Central memory CD8-positive, alpha-beta T cell (primary cell): ENCODE data around the gene PUS10.
"Not testable (repeated sequence)": the region's sequence is repeated elsewhere in the genome, so short reads cannot be mapped to it uniquely, and the experiment has no call there.

Experiments
- ATAC-seq: fragments of 150-1000 bp; cut with Tn5 transposase; replicated peaks from 2 replicates; pipeline ENCODE4 v1.10.0; 2022; ENCODE audit warnings: mild to moderate bottlenecking, moderate FRiP score, moderate number of reproducible peaks; ENCODE audit not compliant: poor library complexity, severe bottlenecking; ENCODE audit errors: extremely low read depth
- DNase-seq, 2 donors: peaks; one replicate each; pipeline ENCODE4 v3.0.0; 2021; ENCODE audit warnings: low spot score in 2 of 2
- H3K27ac Mint-ChIP-seq: one replicate; pipeline ENCODE4 v1.8.0; 2022; ENCODE audit warnings: low read depth, mild to moderate bottlenecking, moderate library complexity, mixed read lengths
- H3K27me3 Mint-ChIP-seq: one replicate; pipeline ENCODE4 v1.8.0; 2022; ENCODE audit warnings: mixed read lengths
- H3K36me3 Mint-ChIP-seq: one replicate; pipeline ENCODE4 v1.8.0; 2022; ENCODE audit warnings: mild to moderate bottlenecking, moderate library complexity, mixed read lengths; ENCODE audit not compliant: insufficient read depth
- H3K4me1 Mint-ChIP-seq: one replicate; pipeline ENCODE4 v1.8.0; 2022; ENCODE audit warnings: mixed read lengths
- H3K4me3 Mint-ChIP-seq: one replicate; pipeline ENCODE4 v1.8.0; 2022; ENCODE audit warnings: mild to moderate bottlenecking, moderate library complexity, mixed read lengths
- H3K9me3 Mint-ChIP-seq: one replicate; pipeline ENCODE4 v1.8.0; 2022; ENCODE audit warnings: mixed read lengths

The PUS10 gene

GRCh38 chr2:61023670-61024069 is 5.6 kb upstream of the PUS10 start:
- ATAC-seq (no peak), DNase-seq (no peak)
- peaks cover 21% of the 10 kb centered on the region for H3K36me3 Mint-ChIP-seq
- H3K9me3 Mint-ChIP-seq: no peaks in the 10 kb centered on the region
- no peak overlapping the region for H3K27ac Mint-ChIP-seq
- H3K4me3 Mint-ChIP-seq: peak overlapping the region; percentile 3
- no peaks in the 10 kb centered on the region for H3K27me3 Mint-ChIP-seq
- H3K4me1 Mint-ChIP-seq: peaks cover 46% of the 10 kb centered on the region

GRCh38 chr2:61021228-61021660 is 3.2 kb upstream of the PUS10 start:
- Mint-ChIP-seq H3K4me3 (no peak overlapping the region), H3K27ac (no peak overlapping the region), H3K9me3 (no peaks in the 10 kb centered on the region), H3K27me3 (no peaks in the 10 kb centered on the region), H3K36me3 (peaks cover 26% of the 10 kb centered on the region), H3K4me1 (peaks cover 53% of the 10 kb centered on the region)
- DNase-seq (no peak), ATAC-seq (no peak)

DNA sequence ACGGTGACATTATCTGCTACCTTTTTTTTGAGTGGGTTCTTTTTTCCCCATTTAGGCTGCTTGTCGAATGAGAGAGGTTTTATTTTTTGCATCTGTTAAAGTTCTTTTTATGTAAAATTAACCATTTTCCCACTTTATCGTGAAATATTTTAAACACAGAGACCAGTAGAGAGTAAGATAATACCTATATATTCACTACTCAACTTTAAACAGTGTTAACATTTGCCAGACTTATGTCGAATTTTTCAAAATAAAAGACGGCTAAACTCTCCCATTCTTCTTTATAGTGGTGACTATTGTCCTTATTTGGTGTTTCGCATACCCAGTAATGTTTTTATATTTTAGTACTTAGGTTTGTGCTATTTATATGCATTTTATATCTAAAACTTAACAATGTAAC is 743 bp upstream of the PUS10 start:
- Mint-ChIP-seq H3K27me3 (no peaks in the 10 kb centered on the region), H3K9me3 (no peaks in the 10 kb centered on the region), H3K4me3 (peak overlapping the region; percentile 98), H3K36me3 (peaks cover 24% of the 10 kb centered on the region), H3K27ac (peak overlapping the region; percentile 96), H3K4me1 (peaks cover 39% of the 10 kb centered on the region)
- no peak for DNase-seq
- ATAC-seq: no peak

- ATAC-seq (no peak), DNase-seq (no peak)
- H3K4me1 Mint-ChIP-seq: peaks cover 34% of the 10 kb centered on the region
Measured at GRCh38 chr2:61018318-61018755, 282 bp upstream of the PUS10 start.

GRCh38 chr2:61017003-61017555 is 976 bp downstream of the PUS10 start:
- peak; percentile 36 to 56 for DNase-seq
- peak; percentile 66 for ATAC-seq
- Mint-ChIP-seq H3K4me1 (peaks cover 30% of the 10 kb centered on the region), H3K27me3 (no peaks in the 10 kb centered on the region), H3K4me3 (peak overlapping the region; percentile 98), H3K36me3 (peaks cover 23% of the 10 kb centered on the region), H3K9me3 (no peaks in the 10 kb centered on the region), H3K27ac (peak overlapping the region; percentile 96)

More at GRCh38 chr2:61018318-61018755, 282 bp upstream of the PUS10 start:
- Mint-ChIP-seq H3K4me3 (peak overlapping the region; percentile 98), H3K27ac (peak overlapping the region; percentile 96), H3K36me3 (peaks cover 24% of the 10 kb centered on the region), H3K9me3 (no peaks in the 10 kb centered on the region), H3K27me3 (no peaks in the 10 kb centered on the region)

DNA sequence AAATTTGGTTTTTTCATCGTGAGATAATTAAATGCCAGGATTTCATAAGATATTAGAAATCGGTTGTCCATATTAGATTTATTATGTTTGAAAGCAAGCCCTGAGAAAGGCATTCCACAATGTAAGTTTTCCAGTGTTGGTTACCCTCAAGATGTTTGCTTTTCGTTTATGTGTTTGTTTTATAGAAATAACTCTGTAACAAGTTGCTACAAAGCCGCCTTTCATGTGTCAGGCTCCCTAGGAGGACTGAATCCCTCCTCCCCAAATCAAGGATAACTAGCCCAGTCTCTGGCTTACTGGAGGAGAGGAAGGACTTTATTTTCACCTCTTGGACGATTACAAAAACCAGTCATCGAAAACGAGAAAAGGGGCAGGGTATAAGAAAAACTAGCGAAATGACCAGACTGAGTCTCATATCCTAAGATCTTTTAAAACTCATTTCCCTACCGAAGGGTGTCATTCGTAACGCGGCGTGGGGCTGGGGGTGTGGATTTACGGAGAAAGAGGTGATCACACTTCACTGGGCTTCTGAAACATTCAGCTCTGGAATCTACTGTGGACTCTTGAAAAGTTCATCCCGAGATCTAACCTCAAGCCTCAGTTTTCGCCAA is 1.6 kb downstream of the PUS10 start:
- Mint-ChIP-seq H3K27ac (peak overlapping the region; percentile 96), H3K36me3 (peaks cover 18% of the 10 kb centered on the region), H3K4me1 (peaks cover 30% of the 10 kb centered on the region), H3K27me3 (no peaks in the 10 kb centered on the region), H3K9me3 (no peaks in the 10 kb centered on the region), H3K4me3 (peak overlapping the region; percentile 98)
- DNase-seq (no peak), ATAC-seq (no peak)

- H3K4me3 Mint-ChIP-seq: peak overlapping the region; percentile 98
- no peak for ATAC-seq
- peak overlapping the region; percentile 96 for H3K27ac Mint-ChIP-seq
- peaks cover 18% of the 10 kb centered on the region for H3K36me3 Mint-ChIP-seq
- DNase-seq: no peak
- no peaks in the 10 kb centered on the region for H3K9me3 Mint-ChIP-seq
- peaks cover 29% of the 10 kb centered on the region for H3K4me1 Mint-ChIP-seq
- H3K27me3 Mint-ChIP-seq: no peaks in the 10 kb centered on the region
Measured at GRCh38 chr2:61015976-61016375, 2.1 kb downstream of the PUS10 start.

DNA sequence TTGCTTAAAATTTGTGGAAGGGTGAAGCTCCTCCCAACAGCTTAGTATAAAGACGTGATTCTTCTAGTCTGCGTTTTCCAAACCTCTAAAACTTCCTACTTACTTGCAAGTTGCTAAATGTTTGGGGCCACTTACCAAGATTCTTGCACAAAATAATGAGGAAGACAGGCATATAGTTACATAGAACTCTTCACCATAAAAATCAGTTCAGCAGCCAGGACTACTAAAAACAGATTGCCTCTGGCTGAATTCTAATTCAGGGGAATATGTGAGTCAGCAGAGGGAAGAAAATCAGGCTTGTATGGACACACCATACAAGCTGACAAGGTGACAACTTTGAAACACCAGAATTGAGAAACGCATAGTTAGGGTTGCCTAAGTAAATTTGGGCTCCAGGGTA is 3.3 kb downstream of the PUS10 start:
- peaks cover 24% of the 10 kb centered on the region for H3K4me1 Mint-ChIP-seq
- no peak for ATAC-seq
- H3K36me3 Mint-ChIP-seq: peaks cover 15% of the 10 kb centered on the region
- H3K27ac Mint-ChIP-seq: no peak overlapping the region
- H3K27me3 Mint-ChIP-seq: no peaks in the 10 kb centered on the region
- peak overlapping the region; percentile 31 for H3K4me3 Mint-ChIP-seq
- H3K9me3 Mint-ChIP-seq: no peaks in the 10 kb centered on the region
- no peak for DNase-seq

DNA sequence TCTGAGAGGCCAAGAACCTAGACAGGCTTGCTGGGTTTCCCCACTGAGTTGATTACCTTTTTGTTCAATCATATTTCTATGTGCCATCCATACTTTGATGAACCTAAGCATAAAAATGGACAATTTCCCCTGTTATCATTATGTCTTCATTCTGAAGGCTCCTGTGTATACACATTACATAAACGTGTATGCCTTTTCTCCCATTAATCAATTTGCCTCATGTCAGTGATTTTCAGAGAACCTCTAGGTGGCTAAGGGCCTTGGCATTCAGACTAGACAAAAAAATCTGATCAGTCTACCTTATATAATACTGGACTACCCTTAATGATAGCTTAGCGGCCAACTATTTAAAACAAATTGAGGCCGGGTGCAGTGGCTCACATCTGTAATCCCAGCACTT is 4.7 kb downstream of the PUS10 start:
- H3K27me3 Mint-ChIP-seq: no peaks in the 10 kb centered on the region
- H3K27ac Mint-ChIP-seq: no peak overlapping the region
- DNase-seq (no peak), ATAC-seq (no peak)
- no peak overlapping the region for H3K4me3 Mint-ChIP-seq
- H3K9me3 Mint-ChIP-seq: no peaks in the 10 kb centered on the region
- peaks cover 10% of the 10 kb centered on the region for H3K4me1 Mint-ChIP-seq
- peaks cover 14% of the 10 kb centered on the region for H3K36me3 Mint-ChIP-seq

GRCh38 chr2:61012303-61012702 is 5.8 kb downstream of the PUS10 start:
- not testable (repeated sequence) for H3K27me3 Mint-ChIP-seq, ATAC-seq, H3K9me3 Mint-ChIP-seq, H3K36me3 Mint-ChIP-seq, H3K27ac Mint-ChIP-seq, DNase-seq, H3K4me1 Mint-ChIP-seq, H3K4me3 Mint-ChIP-seq

DNA sequence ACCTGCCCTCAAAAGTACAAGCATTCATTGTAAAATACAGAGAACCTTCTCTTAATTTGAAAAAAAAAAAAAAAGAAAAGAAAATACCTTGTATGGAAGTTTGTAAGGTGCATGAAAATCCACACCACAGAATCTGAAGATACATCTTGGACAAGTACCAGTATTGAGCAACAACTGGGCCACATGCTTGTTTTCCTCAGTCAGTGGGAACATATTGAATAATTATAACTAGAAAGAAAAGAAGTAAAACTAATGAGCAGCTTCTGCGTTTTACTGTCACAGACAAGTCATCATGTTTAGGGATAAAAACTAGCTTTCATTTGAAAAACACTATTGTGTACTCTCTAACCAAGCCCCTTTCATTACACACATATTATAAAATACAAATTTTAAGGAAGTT is 6.4 kb downstream of the PUS10 start:
- ATAC-seq (no peak), DNase-seq (no peak)

GRCh38 chr2:61009355-61009754 is 8.7 kb downstream of the PUS10 start:
- DNase-seq: no peak
- H3K9me3 Mint-ChIP-seq: no peaks in the 10 kb centered on the region
- H3K27me3 Mint-ChIP-seq: no peaks in the 10 kb centered on the region
- peaks cover 4% of the 10 kb centered on the region for H3K36me3 Mint-ChIP-seq
- ATAC-seq: no peak
- no peaks in the 10 kb centered on the region for H3K4me1 Mint-ChIP-seq
- no peak overlapping the region for H3K4me3 Mint-ChIP-seq
- H3K27ac Mint-ChIP-seq: no peak overlapping the region

More for the DNA sequence above, 6.4 kb downstream of the PUS10 start:
- no peaks in the 10 kb centered on the region for H3K27me3 Mint-ChIP-seq
- peaks cover 7% of the 10 kb centered on the region for H3K36me3 Mint-ChIP-seq
- H3K27ac Mint-ChIP-seq: no peak overlapping the region
- H3K4me3 Mint-ChIP-seq: no peak overlapping the region
- no peaks in the 10 kb centered on the region for H3K9me3 Mint-ChIP-seq
- no peaks in the 10 kb centered on the region for H3K4me1 Mint-ChIP-seq

- Mint-ChIP-seq H3K27me3 (no peaks in the 10 kb centered on the region), H3K9me3 (no peaks in the 10 kb centered on the region), H3K4me1 (no peaks in the 10 kb centered on the region), H3K36me3 (peaks cover 4% of the 10 kb centered on the region), H3K4me3 (no peak overlapping the region), H3K27ac (no peak overlapping the region)
- ATAC-seq (no peak), DNase-seq (no peak)
Measured at GRCh38 chr2:61006486-61007105, 11.5 kb downstream of the PUS10 start.
